ENCODE results near the gene DHX15. TPM values are rescaled to one million over a fixed set of nuclear protein-coding genes. Genes with fewer than 3 reads are reported as not detected.
A peak's percentile ranks its signal among the peaks of the same experiment; 100 is the strongest.

DHX15 gene
- total and polyA plus RNA-seq, 5 donors = 37.8 to 78.6 (median 64.1) TPM

GRCh38 chr4:24582235-24582832, 2.0 kb downstream of the DHX15 start:
- H3K27me3 ChIP-seq (ENCODE audit: control insufficient read depth, insufficient read depth) = no peaks in the 10 kb centered on the region

DNA sequence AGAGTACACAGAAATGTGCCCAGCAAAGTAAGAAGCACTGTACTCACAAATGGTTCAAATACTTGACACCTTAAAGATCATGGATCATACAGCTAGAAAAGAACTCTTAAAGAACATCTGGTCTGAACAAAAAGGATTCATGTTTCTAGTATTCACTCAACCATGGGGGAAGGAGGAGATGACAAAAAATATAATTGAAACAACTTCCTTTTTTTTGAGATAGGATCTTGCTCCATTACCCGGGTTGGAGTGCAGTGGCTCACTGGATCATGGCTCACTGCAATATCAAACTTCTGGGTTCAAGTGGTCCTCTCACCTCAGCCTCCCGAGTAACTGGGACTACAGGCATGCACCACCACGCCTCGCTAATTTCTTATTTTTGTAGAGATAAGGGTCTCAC, 6.0 kb downstream of the DHX15 start:
- intact Hi-C loops (cut with DNase I) = no loop called here
- no peak for ATAC-seq
- Histone ChIP-seq H3K4me3 (ENCODE audit: low read length) (no peak overlapping the region), H3K27me3 (ENCODE audit: control insufficient read depth, insufficient read depth) (no peaks in the 10 kb centered on the region), H3K9me3 (ENCODE audit: control insufficient read depth, low read length) (no peaks in the 10 kb centered on the region), H3K4me1 (ENCODE audit: control insufficient read depth, insufficient read depth, low read length) (no peaks in the 10 kb centered on the region), H3K27ac (ENCODE audit: low read length) (no peak overlapping the region)
- 76% methylated on average over 4 of the region's 4 CpGs for WGBS
- peak in 1 of 3 donors; percentile 19 for DNase-seq

More at GRCh38 chr4:24582235-24582832, 2.0 kb downstream of the DHX15 start:
- DNase-seq (no peak), ATAC-seq (peak in 1 of 2 donors; percentile 2)
- WGBS = 10% methylated on average over 5 of the region's 5 CpGs
- intact Hi-C loops (cut with DNase I) = no loop called here
- peak overlapping the region; percentile 42 for H3K27ac ChIP-seq (ENCODE audit: low read length)
- H3K4me1 ChIP-seq (ENCODE audit: control insufficient read depth, insufficient read depth, low read length) = no peaks in the 10 kb centered on the region
- H3K4me3 ChIP-seq (ENCODE audit: low read length) = peak overlapping the region; percentile 80
- no peaks in the 10 kb centered on the region for H3K9me3 ChIP-seq (ENCODE audit: control insufficient read depth, low read length)

- intact Hi-C loops (cut with DNase I) = no loop called here
- no peak overlapping the region for H3K27ac ChIP-seq (ENCODE audit: low read length)
- DNase-seq = no peak
- H3K4me1 ChIP-seq (ENCODE audit: control insufficient read depth, insufficient read depth, low read length) = peaks cover 1% of the 10 kb centered on the region
- WGBS = 77% methylated on average over 17 of the region's 17 CpGs
- ATAC-seq = no peak
- H3K27me3 ChIP-seq (ENCODE audit: control insufficient read depth, insufficient read depth) = no peaks in the 10 kb centered on the region
- H3K4me3 ChIP-seq (ENCODE audit: low read length) = no peak overlapping the region
- H3K9me3 ChIP-seq (ENCODE audit: control insufficient read depth, low read length) = no peaks in the 10 kb centered on the region
Observed at GRCh38 chr4:24576276-24576675, 8.1 kb downstream of the DHX15 start.

GRCh38 chr4:24574236-24574635, 10.1 kb downstream of the DHX15 start:
- intact Hi-C loops (cut with DNase I) = no loop called here
- Histone ChIP-seq H3K4me3 (ENCODE audit: low read length) (no peak overlapping the region), H3K4me1 (ENCODE audit: control insufficient read depth, insufficient read depth, low read length) (peaks cover 5% of the 10 kb centered on the region), H3K9me3 (ENCODE audit: control insufficient read depth, low read length) (no peaks in the 10 kb centered on the region), H3K27ac (ENCODE audit: low read length) (no peak overlapping the region), H3K27me3 (ENCODE audit: control insufficient read depth, insufficient read depth) (no peaks in the 10 kb centered on the region)
- ATAC-seq (no peak), DNase-seq (no peak)

GRCh38 chr4:24573582-24573981, 10.8 kb downstream of the DHX15 start:
- DNase-seq (no peak), ATAC-seq (no peak)
- H3K4me1 ChIP-seq (ENCODE audit: control insufficient read depth, insufficient read depth, low read length) = peaks cover 5% of the 10 kb centered on the region
- H3K27ac ChIP-seq (ENCODE audit: low read length) = no peak overlapping the region
- H3K9me3 ChIP-seq (ENCODE audit: control insufficient read depth, low read length) = no peaks in the 10 kb centered on the region
- 49% methylated on average over 2 of the region's 2 CpGs for WGBS
- intact Hi-C loops (cut with DNase I) = no loop called here
- H3K27me3 ChIP-seq (ENCODE audit: control insufficient read depth, insufficient read depth) = no peaks in the 10 kb centered on the region
- H3K4me3 ChIP-seq (ENCODE audit: low read length) = no peak overlapping the region

GRCh38 chr4:24570574-24571236, 13.6 kb downstream of the DHX15 start:
- intact Hi-C loops (cut with DNase I) = no loop called here
- DNase-seq (no peak), ATAC-seq (no peak)
- Histone ChIP-seq H3K27me3 (ENCODE audit: control insufficient read depth, insufficient read depth) (no peaks in the 10 kb centered on the region), H3K9me3 (ENCODE audit: control insufficient read depth, low read length) (no peaks in the 10 kb centered on the region), H3K4me3 (ENCODE audit: low read length) (no peak overlapping the region), H3K4me1 (ENCODE audit: control insufficient read depth, insufficient read depth, low read length) (peaks cover 5% of the 10 kb centered on the region), H3K27ac (ENCODE audit: low read length) (no peak overlapping the region)
- 70% methylated on average over 5 of the region's 5 CpGs for WGBS

DNA sequence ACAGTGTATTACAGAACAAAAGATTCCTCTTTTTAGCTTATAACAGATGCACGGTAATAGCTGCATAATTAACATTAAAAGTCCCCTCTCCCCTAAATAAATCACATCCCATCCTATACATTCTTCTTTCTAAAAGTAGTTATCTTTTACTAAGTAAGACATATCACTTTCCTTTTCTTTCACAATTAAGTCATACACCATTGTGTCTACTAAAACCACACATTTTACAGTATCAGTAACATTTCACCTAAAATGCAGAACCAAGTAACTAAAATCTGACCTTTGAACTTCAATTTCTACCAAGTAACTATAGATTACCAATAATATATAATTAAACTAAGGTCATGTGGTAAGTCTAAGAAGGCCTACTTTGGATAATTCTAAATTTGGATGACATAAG, 14.2 kb downstream of the DHX15 start:
- no peak overlapping the region for H3K4me3 ChIP-seq (ENCODE audit: low read length)
- intact Hi-C loops (cut with DNase I) = no loop called here
- no peaks in the 10 kb centered on the region for H3K9me3 ChIP-seq (ENCODE audit: control insufficient read depth, low read length)
- no peak for ATAC-seq
- H3K4me1 ChIP-seq (ENCODE audit: control insufficient read depth, insufficient read depth, low read length) = peaks cover 5% of the 10 kb centered on the region
- no peak for DNase-seq
- 60% methylated on average over 1 of the region's 1 CpG for WGBS
- no peak overlapping the region for H3K27ac ChIP-seq (ENCODE audit: low read length)
- no peaks in the 10 kb centered on the region for H3K27me3 ChIP-seq (ENCODE audit: control insufficient read depth, insufficient read depth)

DNA sequence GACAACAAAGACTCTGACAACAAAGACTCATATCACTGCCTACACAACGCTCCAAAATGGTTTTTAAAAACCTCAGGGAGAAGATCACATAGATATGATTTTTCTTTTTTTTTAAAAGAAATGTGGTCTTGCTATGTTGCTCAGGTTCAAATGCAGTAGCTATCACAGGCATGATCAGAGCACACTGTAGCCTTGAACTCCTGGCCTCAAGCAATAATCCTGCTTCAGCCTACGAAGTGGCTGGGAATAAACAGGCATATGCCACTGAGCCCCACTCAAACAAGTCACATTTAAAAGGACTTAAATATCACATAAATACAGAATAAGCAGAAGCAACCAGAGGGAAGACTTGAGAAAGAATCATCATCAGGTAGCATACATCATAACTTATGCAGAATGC, 14.7 kb downstream of the DHX15 start:
- no peak overlapping the region for H3K27ac ChIP-seq (ENCODE audit: low read length)
- WGBS = 88% methylated on average over 2 of the region's 2 CpGs
- DNase-seq (no peak), ATAC-seq (no peak)
- intact Hi-C loops (cut with DNase I) = no loop called here
- peaks cover 5% of the 10 kb centered on the region for H3K4me1 ChIP-seq (ENCODE audit: control insufficient read depth, insufficient read depth, low read length)
- no peak overlapping the region for H3K4me3 ChIP-seq (ENCODE audit: low read length)
- no peaks in the 10 kb centered on the region for H3K27me3 ChIP-seq (ENCODE audit: control insufficient read depth, insufficient read depth)
- no peaks in the 10 kb centered on the region for H3K9me3 ChIP-seq (ENCODE audit: control insufficient read depth, low read length)

DNA sequence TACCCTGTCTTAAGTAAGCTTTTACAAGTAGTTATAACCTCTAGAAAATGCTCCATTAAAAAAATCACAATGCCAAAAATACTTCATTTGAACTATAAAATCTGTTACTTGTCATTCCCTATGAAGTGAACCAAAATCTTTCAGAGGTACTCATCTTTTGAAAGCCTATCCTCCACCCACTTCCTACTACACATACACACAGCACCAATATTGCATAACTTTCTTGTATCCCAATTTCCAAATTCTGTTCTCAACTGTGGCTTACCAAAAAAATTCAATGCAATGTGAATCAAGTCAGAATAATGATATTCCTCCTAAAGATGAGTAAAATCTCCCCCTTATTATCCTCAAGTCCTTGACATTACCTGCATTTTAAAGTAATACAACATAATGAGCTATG, 15.9 kb downstream of the DHX15 start:
- Histone ChIP-seq H3K9me3 (ENCODE audit: control insufficient read depth, low read length) (no peaks in the 10 kb centered on the region), H3K27me3 (ENCODE audit: control insufficient read depth, insufficient read depth) (no peaks in the 10 kb centered on the region), H3K27ac (ENCODE audit: low read length) (no peak overlapping the region), H3K4me1 (ENCODE audit: control insufficient read depth, insufficient read depth, low read length) (peaks cover 5% of the 10 kb centered on the region), H3K4me3 (ENCODE audit: low read length) (no peak overlapping the region)
- ATAC-seq (peak in 1 of 2 donors; percentile 44), DNase-seq (no peak)
- intact Hi-C loops (cut with DNase I) = no loop called here

- H3K4me3 ChIP-seq (ENCODE audit: low read length) = no peak overlapping the region
- H3K27ac ChIP-seq (ENCODE audit: low read length) = no peak overlapping the region
- intact Hi-C loops (cut with DNase I) = no loop called here
- no peaks in the 10 kb centered on the region for H3K9me3 ChIP-seq (ENCODE audit: control insufficient read depth, low read length)
- H3K27me3 ChIP-seq (ENCODE audit: control insufficient read depth, insufficient read depth) = no peaks in the 10 kb centered on the region
- H3K4me1 ChIP-seq (ENCODE audit: control insufficient read depth, insufficient read depth, low read length) = peaks cover 2% of the 10 kb centered on the region
- DNase-seq = no peak
- ATAC-seq = no peak
Observed at GRCh38 chr4:24565054-24565453, 19.3 kb downstream of the DHX15 start.

DNA sequence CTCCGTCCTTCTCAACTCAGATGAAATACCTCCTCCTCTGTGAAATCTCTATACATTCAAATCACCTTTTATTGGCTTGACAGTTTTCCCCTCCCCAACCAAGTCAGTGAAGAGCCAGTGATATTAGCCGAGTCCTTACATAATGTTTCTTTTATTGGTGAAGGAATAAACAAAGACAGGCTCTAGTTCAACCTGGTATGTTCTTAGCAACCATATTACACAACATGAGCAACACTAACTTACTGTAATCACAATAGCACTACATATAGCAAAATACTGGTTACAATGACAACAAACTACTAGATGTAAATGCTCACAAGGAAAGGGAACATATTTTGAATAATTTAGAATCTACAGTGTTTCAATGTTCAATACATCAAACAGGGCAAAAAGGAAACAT, 19.9 kb downstream of the DHX15 start:
- Histone ChIP-seq H3K27ac (ENCODE audit: low read length) (no peak overlapping the region), H3K9me3 (ENCODE audit: control insufficient read depth, low read length) (no peaks in the 10 kb centered on the region), H3K4me1 (ENCODE audit: control insufficient read depth, insufficient read depth, low read length) (no peaks in the 10 kb centered on the region), H3K27me3 (ENCODE audit: control insufficient read depth, insufficient read depth) (no peaks in the 10 kb centered on the region), H3K4me3 (ENCODE audit: low read length) (no peak overlapping the region)
- DNase-seq (no peak), ATAC-seq (no peak)
- intact Hi-C loops (cut with DNase I) = no loop called here
- WGBS = 77% methylated on average over 2 of the region's 2 CpGs

All from right cardiac atrium (tissue), 5 donors.